HepG2 (cell line): ENCODE measurements around the gene TSSK3. TPM values are rescaled to one million over a fixed set of nuclear protein-coding genes. Genes with fewer than 3 reads are reported as not detected.
A peak's percentile ranks its signal among the peaks of the same experiment; 100 is the strongest.

Experiments used
- ATF7 ChIP-seq, 2 experiments: fragments of 450-650 bp in 1 of 2; sonication (generic) in 1 of 2; formaldehyde crosslinking in 1 of 2; IDR thresholded peaks; 2 replicates each; pipeline versions ENCODE4 v1.4.0 to v1.6.1; 2016 to 2020; ENCODE audit warnings: antibody characterized with exemption in 1 of 2, mild to moderate bottlenecking in 1 of 2, missing genetic modification reagents in 1 of 2
- FOXA3 ChIP-seq: IDR thresholded peaks from 2 replicates; pipeline ENCODE4 v1.6.1; 2016; ENCODE audit warnings: missing genetic modification reagents, missing compliant biosample characterization
- GATAD2A ChIP-seq: IDR thresholded peaks from 2 replicates; pipeline ENCODE4 v1.6.1; 2016
- HOXA5 ChIP-seq: sonication (generic); formaldehyde crosslinking; IDR thresholded peaks from 2 replicates; pipeline ENCODE4 v1.4.0; 2020; ENCODE audit warnings: missing genetic modification reagents
- JUN ChIP-seq: sonication (generic); formaldehyde crosslinking; IDR thresholded peaks from 2 replicates; pipeline ENCODE4 v1.4.0; 2020; ENCODE audit warnings: mild to moderate bottlenecking, missing genetic modification reagents
- KAT2B ChIP-seq: fragments of 150-350 bp; IDR thresholded peaks from 2 replicates; pipeline ENCODE4 v1.6.1; 2014; ENCODE audit warnings: low read depth, low read length, borderline replicate concordance
- KLF6 ChIP-seq: IDR thresholded peaks from 2 replicates; pipeline ENCODE4 v1.8.0; 2016; ENCODE audit warnings: missing biosample characterization, missing genetic modification reagents
- MED1 ChIP-seq: sonication (generic); formaldehyde crosslinking; IDR thresholded peaks from 2 replicates; pipeline ENCODE4 v1.4.0; 2020; ENCODE audit warnings: missing genetic modification reagents
- NFE2L1 ChIP-seq: sonication (generic); formaldehyde crosslinking; IDR thresholded peaks from 2 replicates; pipeline ENCODE4 v1.4.0; 2020; ENCODE audit warnings: missing genetic modification reagents, mild to moderate bottlenecking, borderline replicate concordance
- NONO ChIP-seq, 2 experiments: fragments of 450-650 bp in 1 of 2; sonication (generic) in 1 of 2; formaldehyde crosslinking in 1 of 2; IDR thresholded peaks in 1 of 2; conservative IDR thresholded peaks in 1 of 2; 2 replicates each; pipeline versions ENCODE4 v1.6.1 to v1.8.0; 2017 to 2022; ENCODE audit warnings: mild to moderate bottlenecking in 1 of 2, missing genetic modification reagents in 1 of 2, moderate library complexity in 1 of 2
- TAF1 ChIP-seq: sonication (generic); formaldehyde crosslinking; IDR thresholded peaks from 2 replicates; pipeline ENCODE4 v1.4.0; 2020; ENCODE audit warnings: missing genetic modification reagents
- TBP ChIP-seq: sonication (generic); formaldehyde crosslinking; IDR thresholded peaks from 2 replicates; pipeline ENCODE4 v1.5.0; 2020; ENCODE audit warnings: missing genetic modification reagents
- U2AF1 ChIP-seq: fragments of 200-400 bp; formaldehyde crosslinking; optimal IDR thresholded peaks from 2 replicates; pipeline ENCODE3; 2017; ENCODE audit warnings: mild to moderate bottlenecking, low read depth, low read length
- ZBTB40 ChIP-seq, 2 experiments: fragments of 450-650 bp in 1 of 2; sonication (generic) in 1 of 2; formaldehyde crosslinking in 1 of 2; IDR thresholded peaks; 2 replicates each; pipeline versions ENCODE4 v1.6.1 to v1.8.0; 2016 to 2022; ENCODE audit warnings: antibody characterized with exemption in 1 of 2, mild to moderate bottlenecking in 1 of 2, missing genetic modification reagents in 1 of 2
- ZNF143 ChIP-seq: sonication (generic); formaldehyde crosslinking; IDR thresholded peaks from 2 replicates; pipeline ENCODE4 v1.4.0; 2020; ENCODE audit warnings: missing genetic modification reagents
- ZNF20 ChIP-seq: sonication (generic); formaldehyde crosslinking; IDR thresholded peaks from 2 replicates; pipeline ENCODE4 v1.4.0; 2020; ENCODE audit warnings: mild to moderate bottlenecking, moderate library complexity, missing genetic modification reagents
- ZNF605 ChIP-seq: sonication (generic); formaldehyde crosslinking; IDR thresholded peaks from 2 replicates; pipeline ENCODE4 v1.8.0; 2022; ENCODE audit warnings: mild to moderate bottlenecking, missing genetic modification reagents
- ZNF678 ChIP-seq: sonication (generic); formaldehyde crosslinking; IDR thresholded peaks from 2 replicates; pipeline ENCODE4 v1.4.0; 2020; ENCODE audit warnings: mild to moderate bottlenecking, missing genetic modification reagents
- polyA plus RNA-seq, 8 experiments: library from polyadenylated mRNA; depleted of rRNA in 3 of 8; stranded (reverse) in 7 of 8; unstranded in 1 of 8; fragments of >200 nt; fragmentation: Illumina TruSeq in 4 of 8; extraction: Trizol in 4 of 8; gene quantifications; 2 replicates each; pipeline versions ENCODE4 v1.2.1 to v1.2.3, GENCODE V29; 2011 to 2016; ENCODE audit warnings: low read depth in 4 of 8, missing spikeins in 1 of 8, mixed read lengths in 1 of 8; ENCODE audit not compliant: insufficient read depth in 1 of 8
- total RNA-seq, 5 experiments: library from RNA; depleted of rRNA; stranded (reverse); fragments of >200 nt; fragmentation: Illumina TruSeq; extraction: Trizol; gene quantifications; 2 replicates each; pipeline ENCODE4 v1.2.3, GENCODE V29; 2016; ENCODE audit warnings: low read depth in 1 of 5

TSSK3 gene
- total and polyA plus RNA-seq, 2 of the 13 experiments (the other 11 are each of a cell fraction or from before 2014, with no cell fraction given) = 1.0 to 1.1 TPM

GRCh38 chr1:32334864-32335534, 27.3 kb upstream of the TSSK3 start (continued):
- TF ChIP-seq ZBTB40 (IDR thresholded peaks at IDR 0.05) (no peak), ZBTB40 (CRISPR knock-in tag; IDR thresholded peaks at IDR 0.05) (no peak), HOXA5 (CRISPR knock-in tag) (no peak), GATAD2A (0 out of 2 replicates have a peak, but pooled peaks have one; percentile 9), KLF6 (CRISPR knock-in tag) (no peak), ZNF20 (0 out of 2 replicates have a peak, but pooled peaks have one; percentile 62), MED1 (CRISPR knock-in tag) (peak; percentile 44; the same call in 1 of the 2 replicates), NFE2L1 (CRISPR knock-in tag) (no peak), JUN (CRISPR knock-in tag) (no peak), ZNF143 (no peak), ZNF605 (CRISPR knock-in tag) (no peak), KAT2B (no peak), NONO (IDR thresholded peaks at IDR 0.05) (no peak), NONO (CRISPR knock-in tag; conservative IDR thresholded peaks at IDR 0.05) (peak; percentile 19; the same call in 1 of the 2 replicates), TBP (CRISPR knock-in tag) (no peak), FOXA3 (no peak), U2AF1 (no peak), ZNF678 (CRISPR knock-in tag) (no peak), ATF7 (IDR thresholded peaks at IDR 0.05) (no peak), ATF7 (CRISPR knock-in tag; IDR thresholded peaks at IDR 0.05) (no peak), TAF1 (no peak)
